Anterior cingulate cortex (tissue), 58 donors: ENCODE measurements around the gene CCNJL.

Experiments
- DNase-seq, 58 donors: peaks; one replicate each; lab custom pipeline; 2025; lab: John Stamatoyannopoulos, UW

Gene CCNJL

GRCh38 chr5:160293901-160294561, 18.3 kb downstream of the CCNJL start:
- DNase-seq, result no peak

DNA sequence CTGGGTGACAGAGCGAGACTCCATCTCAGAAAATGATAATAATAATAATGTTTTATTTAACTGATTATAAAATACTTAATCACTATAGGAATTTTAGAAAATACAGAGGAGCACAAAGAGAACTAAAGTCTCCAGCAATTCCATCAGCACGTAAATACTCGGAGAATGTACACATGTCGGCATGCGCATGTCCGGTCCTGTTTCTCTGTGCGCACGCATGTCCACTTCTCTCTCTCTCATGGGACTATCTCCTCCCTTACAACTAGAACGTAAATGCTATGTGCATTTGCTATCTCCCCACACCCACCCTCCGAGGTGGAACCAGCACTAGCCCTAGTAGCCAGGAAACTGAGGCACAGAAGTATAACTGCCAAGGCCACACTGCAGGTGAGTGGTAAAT, 19.0 kb downstream of the CCNJL start:
- no peak for DNase-seq

DNA sequence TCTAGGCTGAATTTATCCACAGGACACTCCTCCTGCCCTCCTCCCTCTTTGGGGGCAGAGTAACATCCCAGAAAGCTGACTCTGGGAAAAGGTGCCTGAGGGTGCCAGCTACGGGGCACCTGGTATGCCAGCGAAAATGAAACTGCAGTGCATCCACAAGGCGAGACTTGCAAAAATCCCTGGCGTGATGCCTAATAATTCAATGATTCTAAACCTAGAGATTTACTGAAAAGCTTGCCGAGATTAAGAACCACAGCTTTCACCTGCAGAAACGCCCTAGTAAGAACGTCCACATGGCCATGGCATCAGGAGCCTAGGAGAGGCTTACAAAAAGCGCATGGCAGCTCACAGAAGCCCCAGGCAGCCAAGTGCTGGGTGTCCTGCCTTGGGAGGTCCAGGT, 20.9 kb downstream of the CCNJL start:
- no peak for DNase-seq

DNA sequence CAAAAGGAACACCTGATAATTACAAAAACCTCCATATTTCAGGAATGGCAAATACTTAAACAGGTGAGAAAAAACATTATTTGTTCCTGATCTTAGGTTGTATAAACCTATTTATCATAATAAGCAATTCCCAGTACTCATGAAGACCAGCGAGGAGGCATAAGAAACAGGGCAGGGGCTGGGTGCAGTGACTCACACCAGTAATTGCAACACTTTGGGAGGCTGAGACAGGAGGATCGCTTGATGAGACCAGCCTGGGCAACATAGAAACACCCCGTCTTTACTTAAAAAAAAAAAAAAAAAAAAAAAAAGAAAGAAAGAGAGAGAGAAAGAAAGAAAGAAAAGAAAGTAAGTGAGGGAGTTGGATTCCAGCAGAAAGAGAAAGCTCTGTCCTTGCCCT, 21.6 kb downstream of the CCNJL start:
- no peak for DNase-seq

DNA sequence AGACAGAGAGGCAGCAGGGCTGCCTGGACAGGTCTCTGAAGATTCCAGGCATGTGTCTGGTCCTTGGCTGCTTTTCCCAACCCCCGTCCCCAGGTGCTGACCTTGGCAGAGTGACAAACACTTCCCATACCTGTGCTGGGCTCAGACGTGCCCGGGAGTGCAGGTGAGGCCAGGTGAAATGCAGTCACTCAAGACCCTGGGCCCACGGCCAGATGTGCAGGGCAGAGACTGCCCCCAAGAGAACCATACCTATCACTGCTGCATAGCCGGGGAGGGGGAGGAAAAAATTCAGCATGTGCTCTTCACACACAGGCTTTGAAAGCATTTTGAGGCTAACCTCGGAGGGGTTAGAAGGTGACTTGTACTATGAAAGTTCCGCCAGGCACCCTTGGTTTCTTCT, 22.6 kb downstream of the CCNJL start:
- DNase-seq, result no peak

GRCh38 chr5:160289356-160289651, 23.1 kb downstream of the CCNJL start:
- DNase-seq, result no peak

GRCh38 chr5:160287378-160288051, 24.8 kb downstream of the CCNJL start:
- DNase-seq, result peak in 47 of 58 donors; percentile 7 to 76 (median 28)

DNA sequence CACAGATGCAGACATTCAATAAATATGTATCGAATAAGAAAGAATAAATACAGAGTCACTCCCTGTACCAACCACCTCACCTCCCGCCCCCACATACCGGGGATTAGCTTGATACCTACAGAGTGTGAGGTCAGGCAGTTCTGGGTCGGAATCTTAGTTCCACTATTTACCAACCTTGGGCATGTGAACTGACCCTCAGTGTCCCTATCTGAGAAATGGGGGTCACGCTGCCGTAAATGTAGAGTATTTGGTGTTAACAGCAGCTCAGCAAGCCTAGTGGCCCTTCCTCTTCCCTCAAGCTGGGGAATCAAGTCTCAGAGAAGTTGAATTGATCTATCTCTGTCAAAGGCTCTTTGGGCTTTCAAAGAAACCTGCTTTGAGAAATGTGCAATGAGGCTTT, 25.4 kb downstream of the CCNJL start:
- DNase-seq, result no peak

DNA sequence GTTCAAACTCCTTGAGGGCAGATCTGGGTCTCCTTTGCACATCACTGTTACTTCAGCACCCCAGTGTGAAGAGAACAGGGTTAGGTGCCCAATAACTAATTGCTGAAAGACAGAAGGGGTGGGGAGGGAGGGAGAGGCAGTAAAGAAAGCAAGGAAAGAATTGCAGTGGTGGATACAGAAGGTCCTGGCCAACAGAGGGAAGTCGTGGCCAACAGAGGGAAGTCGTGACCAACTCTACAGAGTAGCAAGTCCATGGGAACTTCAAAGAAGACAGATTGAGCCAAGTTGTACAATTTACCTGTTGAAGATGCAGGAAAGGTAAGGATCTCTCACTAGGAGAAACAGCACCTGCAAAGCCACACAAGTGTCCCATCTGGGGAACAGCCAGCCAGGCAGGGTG, 27.0 kb downstream of the CCNJL start:
- no peak for DNase-seq

- no peak for DNase-seq
Measured at GRCh38 chr5:160284291-160284873, 28.0 kb downstream of the CCNJL start.

DNA sequence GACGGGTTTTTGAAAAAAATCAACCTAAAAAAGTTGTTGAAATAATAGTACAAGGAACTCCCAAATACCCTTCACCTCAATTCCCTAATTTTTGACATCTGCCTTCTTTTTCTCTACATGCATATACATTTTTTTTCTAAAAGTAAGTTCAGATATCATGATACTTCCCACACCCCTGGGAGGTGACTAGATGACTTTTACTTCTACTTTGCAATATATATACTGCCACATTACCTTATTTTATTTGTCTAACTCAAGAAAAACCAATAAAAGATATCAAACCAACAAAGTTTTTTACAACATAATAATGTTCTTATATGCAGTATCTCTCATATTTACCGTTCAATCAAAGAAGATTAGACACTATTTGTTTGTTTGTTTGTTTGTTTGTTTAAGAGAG, 31.1 kb downstream of the CCNJL start:
- no peak for DNase-seq

GRCh38 chr5:160280384-160281095, 31.8 kb downstream of the CCNJL start:
- DNase-seq, result no peak

DNA sequence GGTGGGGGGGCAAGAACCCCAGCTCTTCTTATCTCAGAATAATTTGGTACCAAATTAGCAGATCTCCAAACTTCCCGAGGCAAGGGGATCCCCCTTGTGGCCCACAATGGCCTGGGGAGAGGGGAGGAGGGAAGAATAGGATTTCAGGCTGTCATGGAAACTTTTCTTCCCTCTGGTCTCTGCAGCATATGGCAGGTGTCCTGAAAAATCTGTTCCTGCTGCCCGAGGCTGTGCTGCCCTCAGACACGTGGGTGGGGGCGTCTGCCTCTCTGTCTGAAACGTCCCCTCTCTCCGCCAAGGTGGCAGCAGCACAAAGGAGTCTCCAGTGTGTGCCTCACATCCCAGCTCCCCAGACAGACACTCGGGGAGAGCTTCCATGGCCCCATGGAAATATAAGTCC, 34.0 kb downstream of the CCNJL start:
- DNase-seq, result peak in 2 of 58 donors; percentile 3 to 11

DNA sequence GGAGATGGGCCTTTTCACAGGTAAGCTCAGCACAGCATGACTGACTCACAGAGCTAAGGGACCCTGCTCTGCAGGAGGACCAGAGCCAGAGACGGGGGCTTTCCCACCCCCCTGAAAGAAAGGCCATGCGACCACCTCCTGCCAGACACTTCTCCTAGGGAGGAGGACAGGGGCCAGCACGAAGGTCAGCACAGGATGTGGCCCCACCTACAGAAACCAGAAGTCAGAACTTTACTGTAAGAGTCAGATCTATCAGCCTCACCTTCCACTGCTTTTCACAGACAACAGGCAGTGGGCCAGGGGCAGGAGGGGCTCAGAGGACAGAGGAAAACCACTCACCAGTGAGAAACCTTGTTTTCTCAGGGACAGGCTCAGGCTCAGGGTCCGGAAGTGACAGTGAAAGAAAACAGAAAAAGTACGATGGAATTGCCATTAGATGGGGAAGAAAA, 37.9 kb downstream of the CCNJL start:
- no peak for DNase-seq

DNA sequence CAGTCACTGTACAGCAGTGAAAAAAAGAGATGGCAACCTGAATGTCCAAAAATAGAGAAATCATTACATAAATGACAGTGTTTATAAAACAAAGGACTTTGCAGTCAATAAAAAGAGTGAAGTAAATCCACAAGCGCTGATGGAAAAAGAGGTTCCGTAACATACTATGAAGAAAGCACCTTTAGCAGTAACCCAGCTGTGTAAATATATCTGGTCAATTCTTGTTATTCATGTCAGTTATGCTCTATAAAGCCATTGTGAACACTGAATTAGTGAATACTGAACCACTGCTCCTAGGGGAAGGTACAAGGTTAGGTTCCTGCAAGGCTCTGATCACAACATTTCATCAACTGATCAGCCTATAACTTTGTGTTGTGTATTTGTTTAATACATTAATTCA, 39.5 kb downstream of the CCNJL start:
- no peak for DNase-seq

DNA sequence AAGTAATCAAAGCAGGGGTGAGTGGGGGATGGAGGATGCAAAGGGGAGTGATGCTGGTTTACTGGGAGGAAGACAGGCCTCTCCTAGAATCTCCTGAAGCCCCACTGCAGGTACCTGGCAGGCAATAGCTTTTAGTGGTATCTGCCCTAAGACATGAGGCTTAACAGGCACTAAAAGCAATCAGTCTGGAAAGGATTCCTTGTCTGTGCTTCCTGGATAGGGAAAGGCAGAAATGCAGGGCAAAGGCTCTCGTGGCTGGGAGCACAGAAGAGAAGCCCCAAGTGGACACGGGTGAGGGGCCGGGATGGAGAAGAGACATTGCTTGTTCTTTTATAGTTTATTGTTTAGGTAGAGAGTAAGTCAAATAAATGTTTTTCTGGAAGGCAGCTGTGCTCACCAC, 40.1 kb downstream of the CCNJL start:
- DNase-seq, result no peak

DNA sequence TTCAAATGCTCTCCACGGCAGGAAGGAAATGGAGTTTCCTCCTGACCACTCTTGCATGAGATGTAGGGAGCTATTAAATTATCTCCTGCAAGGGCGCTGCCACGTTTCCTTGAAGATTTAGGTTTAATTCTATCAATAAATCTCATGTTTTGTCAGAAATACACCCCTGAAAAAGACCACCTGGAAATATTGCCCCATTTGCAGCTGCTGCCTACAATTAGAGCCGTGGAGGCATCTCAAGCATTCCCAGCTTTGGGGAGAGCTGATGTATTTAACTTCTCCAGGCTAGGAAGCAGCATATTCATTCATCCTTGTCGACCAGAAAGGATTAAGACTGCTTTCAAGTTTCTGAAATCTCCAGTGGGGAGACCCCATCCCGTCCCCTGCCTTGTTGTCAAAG, 40.5 kb downstream of the CCNJL start:
- no peak for DNase-seq

DNA sequence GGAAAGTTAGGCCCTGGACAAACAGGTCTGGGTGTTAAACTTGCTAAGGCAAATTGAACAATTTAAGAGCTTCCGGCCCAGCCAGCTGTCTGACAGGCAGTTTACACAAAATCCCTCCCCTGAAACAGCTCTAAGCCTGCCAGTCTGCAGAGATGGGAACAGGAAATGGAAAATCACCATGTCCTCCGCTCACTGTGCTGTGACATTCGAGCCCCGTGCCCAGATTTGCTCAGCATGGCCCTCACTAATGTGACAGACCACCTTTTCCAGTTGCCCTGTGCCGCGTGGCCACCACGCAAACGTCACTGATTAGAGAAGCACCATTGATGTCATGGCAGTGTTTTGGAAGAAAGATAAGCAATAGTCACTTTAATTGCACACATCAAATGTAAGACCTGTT, 41.0 kb downstream of the CCNJL start:
- no peak for DNase-seq

DNA sequence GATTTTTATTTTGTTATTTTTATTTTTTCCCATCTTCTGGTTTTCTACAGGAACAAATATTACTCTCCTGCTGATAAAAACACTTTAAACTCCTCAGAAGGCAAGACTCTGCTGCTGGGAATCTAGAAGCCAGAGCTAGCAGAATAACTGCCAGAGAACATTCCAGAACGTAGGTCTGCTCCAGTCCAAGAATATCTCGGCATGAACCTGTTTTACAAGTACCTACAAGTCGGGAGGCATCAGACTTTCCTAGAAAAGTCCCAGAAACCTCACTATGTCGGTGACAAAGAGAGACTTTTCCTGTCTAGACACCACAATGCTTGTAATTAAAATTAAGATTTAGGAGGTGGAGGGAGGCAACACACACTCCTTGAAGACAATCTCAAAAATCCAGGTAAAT, 41.7 kb downstream of the CCNJL start:
- DNase-seq, result no peak

DNA sequence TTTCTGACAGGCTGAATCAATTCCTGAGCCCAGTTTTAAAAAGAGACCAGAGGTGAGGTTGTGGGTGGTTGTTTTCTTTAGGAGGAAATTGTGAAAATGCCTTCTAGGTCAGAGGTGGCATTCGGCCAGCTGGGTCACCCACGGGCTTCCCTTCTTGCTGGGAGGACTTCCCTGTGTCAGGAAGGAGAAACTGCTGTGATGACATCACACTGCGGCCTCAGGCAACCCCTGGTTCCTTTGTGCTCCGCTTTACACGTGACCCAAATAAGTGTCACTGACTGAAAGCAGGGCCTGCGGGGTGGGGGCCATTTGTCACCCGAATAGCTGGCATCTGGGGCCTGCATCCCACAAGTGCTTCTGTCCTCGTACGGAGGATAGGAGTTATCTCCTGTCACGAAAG, 43.3 kb downstream of the CCNJL start:
- peak in 42 of 58 donors; percentile 9 to 83 (median 33) for DNase-seq

DNA sequence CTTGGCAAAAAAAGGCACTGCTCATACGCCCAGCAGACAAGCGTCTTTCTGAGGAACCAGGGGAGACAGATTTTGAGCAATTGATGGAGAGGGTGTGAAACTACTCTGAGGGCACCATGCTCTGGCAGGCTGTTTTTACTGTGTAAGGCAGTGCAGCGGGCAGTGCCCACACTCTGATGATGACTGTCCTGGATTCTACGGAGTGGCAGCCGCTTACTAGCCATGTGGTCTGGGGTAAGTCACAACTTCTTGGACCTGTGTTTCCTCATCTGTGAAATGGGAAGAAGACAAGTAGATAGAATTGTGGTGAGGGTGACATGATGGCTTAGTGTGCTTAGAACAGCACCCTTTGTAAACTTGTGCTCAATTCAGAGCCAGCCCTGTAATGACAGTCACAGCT, 44.2 kb downstream of the CCNJL start:
- no peak for DNase-seq
